GM12864 (cell line): ENCODE results near the gene EPAS1.
"Not testable (repeated sequence)": the region's sequence is repeated elsewhere in the genome, so short reads cannot be mapped to it uniquely, and the experiment has no call there.

Experiments used
- DNase-seq: peaks from one replicate; pipeline ENCODE4 v3.0.0-alpha.2; 2011; ENCODE audit warnings: low read depth
- H3K4me3 ChIP-seq: 2 replicates; pipeline ENCODE4 v1.5.1; 2011; ENCODE audit warnings: mild to moderate bottlenecking, low read depth, low read length, control low read depth
- CTCF ChIP-seq: IDR thresholded peaks from 2 replicates; pipeline ENCODE4 v1.5.1; 2011; ENCODE audit warnings: low read depth, mild to moderate bottlenecking, moderate library complexity, low read length, control low read depth, inconsistent platforms; ENCODE audit errors: missing control alignments

EPAS1 gene

DNA sequence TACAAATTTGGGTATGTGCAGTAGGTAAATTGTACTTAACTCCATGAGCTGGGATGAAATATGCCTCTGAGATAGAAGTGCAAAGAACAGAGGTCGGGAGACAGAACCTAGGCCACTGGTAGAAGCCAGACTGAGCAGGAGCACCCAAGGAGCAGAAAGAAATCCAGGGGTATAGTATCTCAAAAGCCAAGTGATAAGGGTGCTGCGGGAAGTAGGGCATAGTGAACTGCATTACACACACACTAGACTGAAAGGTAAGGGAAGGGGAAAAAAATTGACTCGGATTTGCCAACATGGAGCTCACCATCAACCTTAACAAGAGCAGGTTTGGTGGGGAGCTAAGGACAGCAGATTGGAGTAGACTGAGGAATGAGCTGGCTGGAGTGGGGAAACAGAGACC, 92.8 kb downstream of the EPAS1 start:
- H3K4me3 ChIP-seq = no peak overlapping the region
- DNase-seq = no peak
- no peak for TF ChIP-seq CTCF

- H3K4me3 ChIP-seq = no peak overlapping the region
- TF ChIP-seq CTCF = no peak
- no peak for DNase-seq
These were observed 93.7 kb downstream of the EPAS1 start for GRCh38 chr2:46390901-46391395.

DNA sequence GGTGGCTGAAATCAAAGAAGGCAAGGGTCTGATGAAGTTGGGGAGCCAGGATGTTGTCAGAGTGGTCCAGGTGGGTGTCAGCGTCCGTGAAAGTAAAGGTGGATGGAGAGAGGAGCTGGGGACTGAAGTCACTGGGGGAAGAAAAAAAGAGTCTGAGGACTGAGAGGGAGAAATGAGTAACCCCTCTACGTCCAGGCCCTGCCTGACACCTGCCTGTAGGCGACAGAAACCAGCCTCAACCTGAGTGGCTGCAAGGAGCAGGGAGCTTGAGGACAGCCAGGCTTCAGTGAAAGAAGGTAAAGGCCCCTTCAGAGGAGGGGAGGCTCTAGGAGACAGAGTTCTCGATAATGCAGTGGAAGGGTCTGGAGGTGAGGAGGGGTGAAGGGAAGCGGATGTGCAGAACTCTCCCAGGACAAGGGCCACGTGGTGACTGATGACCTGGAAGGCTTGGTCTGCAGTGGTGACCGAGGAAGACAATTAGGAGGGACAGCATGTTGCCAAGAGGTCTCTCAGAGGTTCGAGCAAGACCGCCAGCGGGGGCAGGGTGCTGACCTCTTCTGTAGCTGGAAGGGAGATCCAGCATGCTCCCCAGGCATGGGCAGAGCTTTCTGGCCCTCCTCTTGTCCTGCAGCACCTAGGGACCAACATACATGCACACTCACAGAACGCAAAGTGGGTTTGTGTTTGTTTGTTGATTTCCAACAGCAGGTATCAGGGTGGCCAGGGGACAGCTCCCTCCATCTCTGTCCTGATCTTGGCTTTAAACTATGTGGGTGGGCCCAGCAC, 95.5 kb downstream of the EPAS1 start:
- no peak for DNase-seq
- H3K4me3 ChIP-seq = no peak overlapping the region
- no peak for TF ChIP-seq CTCF

DNA sequence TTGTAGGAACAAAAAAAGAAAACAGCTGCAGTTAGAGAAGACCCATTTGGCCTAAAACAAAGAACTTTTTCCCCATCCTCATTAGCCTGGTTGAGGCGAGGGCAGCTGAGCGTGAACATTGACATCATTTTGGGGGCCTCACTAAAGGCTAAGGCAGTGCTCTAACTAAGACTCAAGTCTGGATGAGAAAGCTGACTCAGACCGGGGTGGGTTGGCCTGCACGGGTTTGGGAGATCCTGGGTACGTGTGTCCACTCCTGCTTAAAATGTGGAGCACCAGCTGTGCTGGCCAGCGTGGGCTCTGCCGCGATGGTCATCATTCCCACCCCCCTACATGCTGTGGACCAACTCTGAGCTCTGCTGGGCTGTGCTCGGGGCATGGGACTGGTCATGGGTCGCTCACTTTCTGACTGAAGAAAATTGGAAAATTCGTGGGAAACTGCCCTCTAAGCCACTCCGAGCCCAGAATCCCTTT, 96.2 kb downstream of the EPAS1 start:
- TF ChIP-seq CTCF = no peak
- no peak for DNase-seq
- no peak overlapping the region for H3K4me3 ChIP-seq

- no peak for TF ChIP-seq CTCF
- no peak for DNase-seq
These were observed 96.7 kb downstream of the EPAS1 start for GRCh38 chr2:46393865-46394264.

DNA sequence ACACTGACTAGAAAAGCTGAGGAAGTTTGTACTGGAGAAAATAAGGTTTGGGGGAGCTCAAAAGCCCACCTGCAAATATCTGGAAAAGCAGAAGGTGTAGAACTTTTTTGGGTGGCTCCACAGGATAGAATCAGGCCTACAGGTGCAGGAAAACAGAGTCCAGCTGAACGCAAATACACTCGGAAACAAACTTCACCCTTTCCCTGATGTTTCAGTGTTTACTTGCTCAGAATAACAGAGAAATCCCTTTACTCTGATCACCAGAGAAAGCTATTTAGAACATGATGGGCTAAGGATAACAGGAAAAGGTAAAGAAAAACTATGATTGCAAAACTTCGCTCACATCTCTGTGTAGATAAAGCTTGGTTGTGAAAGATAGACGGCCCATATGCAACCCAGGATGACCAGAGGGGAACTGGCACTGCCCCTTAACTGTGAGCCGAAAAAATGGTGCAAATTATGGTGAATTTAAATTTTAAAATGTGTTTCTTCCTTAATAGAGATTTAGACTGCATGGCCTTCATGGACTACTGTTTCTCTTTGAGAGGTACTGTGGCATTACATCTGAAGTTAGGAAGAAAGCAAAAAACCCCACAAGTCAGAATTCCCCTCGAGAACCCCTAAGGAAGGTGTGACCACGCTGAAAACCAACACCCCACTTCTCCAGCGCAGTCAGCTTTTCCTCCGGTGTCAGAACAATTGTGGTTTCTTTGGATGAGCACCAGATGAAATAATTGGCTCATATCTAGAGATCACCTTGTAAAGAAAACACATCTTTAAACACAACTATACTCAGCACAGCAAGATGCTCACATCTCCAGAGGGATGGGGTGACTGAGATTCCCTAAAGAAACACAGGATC, 97.7 kb downstream of the EPAS1 start:
- no peak for DNase-seq
- no peak for TF ChIP-seq CTCF
- no peak overlapping the region for H3K4me3 ChIP-seq

More at GRCh38 chr2:46393865-46394264, 96.7 kb downstream of the EPAS1 start:
- H3K4me3 ChIP-seq = no peak overlapping the region

DNA sequence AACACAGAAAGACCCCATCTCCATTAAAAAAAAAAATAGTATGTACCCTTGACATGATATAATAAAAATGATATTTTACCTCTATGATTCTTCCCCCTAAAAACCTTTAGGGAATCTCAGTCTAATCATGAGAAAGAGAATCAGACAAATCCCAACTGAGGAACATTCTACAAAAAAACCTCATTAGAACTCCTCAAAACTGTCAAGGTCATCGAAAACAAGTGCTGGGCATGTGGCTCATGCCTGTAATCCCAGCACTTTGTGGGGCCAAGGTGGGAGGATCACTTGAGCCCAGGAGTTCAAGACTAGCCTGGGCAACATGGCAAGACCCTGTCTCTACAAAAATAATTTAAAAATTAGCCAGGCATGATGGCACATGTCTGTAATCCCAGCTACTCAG, 98.5 kb downstream of the EPAS1 start:
- DNase-seq, H3K4me3 ChIP-seq: not testable (repeated sequence)
